Measurements from ENCODE around the gene AMOTL2. TPM values are rescaled to one million over a fixed set of nuclear protein-coding genes. Genes with fewer than 3 reads are reported as not detected.

The AMOTL2 gene
- total and polyA plus RNA-seq, 8 donors = 23.8 to 106 (median 47.6) TPM

Small RNAs within 50 kb of the gene (microRNA-seq; reads per million reads assigned to microRNA genes)
- 0.50 to 1.1 reads per million in 2 donors for gene MIR6827

Other genes starting within 250 kb of the AMOTL2 start
- gene RYK, start 123.6 kb downstream of the AMOTL2 start, total RNA-seq = 10 to 100 TPM; 44.1 to 44.7 TPM
- 100 to 1,000 TPM; 119 to 146 (median 128) TPM for gene RYK, start 123.6 kb downstream of the AMOTL2 start, polyA plus RNA-seq (ENCODE audit: insufficient read length in 6 of 6)
- 10 to 100 TPM; 63.5 to 67.9 TPM for gene ANAPC13, start 111.5 kb upstream of the AMOTL2 start, total RNA-seq
- gene ANAPC13, start 111.5 kb upstream of the AMOTL2 start, polyA plus RNA-seq (ENCODE audit: insufficient read length in 6 of 6) = 100 to 1,000 TPM in 1 of 6 donors, 10 to 100 TPM in 5; 80.5 to 103 (median 88.9) TPM
- gene CEP63, start 111.6 kb upstream of the AMOTL2 start, total RNA-seq = 10 to 100 TPM; 16.1 to 25.6 TPM
- 10 to 100 TPM; 29.2 to 40.4 (median 35.7) TPM for gene CEP63, start 111.6 kb upstream of the AMOTL2 start, polyA plus RNA-seq (ENCODE audit: insufficient read length in 6 of 6)

Data from left lung (tissue), 8 donors.